Type B pancreatic cell (in vitro differentiated cells): ENCODE results near the gene MSI2. TPM values are rescaled to one million over a fixed set of nuclear protein-coding genes. Genes with fewer than 3 reads are reported as not detected.

ENCODE experiments used
- DNase-seq: peaks from one replicate; pipeline ENCODE4 v3.0.0; 2021; ENCODE audit warnings: mixed read lengths; ENCODE audit not compliant: unreplicated experiment; ENCODE audit errors: extremely low spot score
- H3K27ac Mint-ChIP-seq: 2 replicates; pipeline ENCODE4 v1.8.0; 2021; ENCODE audit warnings: mild to moderate bottlenecking, mixed read lengths
- H3K27me3 Mint-ChIP-seq: 2 replicates; pipeline ENCODE4 v1.8.0; 2021; ENCODE audit warnings: mixed read lengths
- H3K36me3 Mint-ChIP-seq: 2 replicates; pipeline ENCODE4 v1.8.0; 2021; ENCODE audit warnings: mixed read lengths
- H3K4me1 Mint-ChIP-seq: one replicate; pipeline ENCODE4 v1.8.0; 2021; ENCODE audit warnings: mixed read lengths; ENCODE audit not compliant: unreplicated experiment
- H3K4me3 Mint-ChIP-seq: 2 replicates; pipeline ENCODE4 v1.8.0; 2021; ENCODE audit warnings: mild to moderate bottlenecking, mixed read lengths
- H3K9me3 Mint-ChIP-seq: 2 replicates; pipeline ENCODE4 v1.8.0; 2021; ENCODE audit warnings: mixed read lengths
- total RNA-seq: library from RNA; stranded (reverse); gene quantifications from 2 replicates; pipeline ENCODE4 v1.2.1, GENCODE V29; 2021; ENCODE audit warnings: low replicate concordance
- TF ChIP-seq, protein P1 (sequence below): fragments of 200-600 bp; sonication (generic); conservative IDR thresholded peaks from 2 replicates; pipeline ENCODE4 v1.5.0; 2021; ENCODE audit warnings: antibody characterized with exemption, mild to moderate bottlenecking

The MSI2 gene
- total RNA-seq, 1 donor from 2014 or later: 158 TPM

DNA sequence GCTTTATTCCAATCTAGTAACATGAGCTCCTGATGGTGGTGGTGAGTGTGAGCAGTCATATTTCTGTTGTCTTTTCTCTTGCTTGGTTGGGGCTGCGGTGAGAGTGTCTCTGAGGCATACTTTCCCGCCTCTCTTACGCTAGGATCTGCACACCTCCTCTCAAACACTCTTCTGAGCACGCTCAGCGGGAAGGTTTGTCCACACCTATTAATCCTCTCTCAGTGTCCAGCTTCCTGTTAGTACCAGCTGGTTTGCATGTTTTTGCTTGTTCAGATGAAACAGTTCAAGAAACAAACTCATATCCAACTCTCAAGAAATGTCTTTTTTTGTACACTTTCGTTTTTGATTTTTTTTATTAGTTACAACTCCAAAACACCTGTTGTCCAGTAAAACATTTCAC, 399.2 kb downstream of the MSI2 start:
- TF ChIP-seq, protein P1, sequence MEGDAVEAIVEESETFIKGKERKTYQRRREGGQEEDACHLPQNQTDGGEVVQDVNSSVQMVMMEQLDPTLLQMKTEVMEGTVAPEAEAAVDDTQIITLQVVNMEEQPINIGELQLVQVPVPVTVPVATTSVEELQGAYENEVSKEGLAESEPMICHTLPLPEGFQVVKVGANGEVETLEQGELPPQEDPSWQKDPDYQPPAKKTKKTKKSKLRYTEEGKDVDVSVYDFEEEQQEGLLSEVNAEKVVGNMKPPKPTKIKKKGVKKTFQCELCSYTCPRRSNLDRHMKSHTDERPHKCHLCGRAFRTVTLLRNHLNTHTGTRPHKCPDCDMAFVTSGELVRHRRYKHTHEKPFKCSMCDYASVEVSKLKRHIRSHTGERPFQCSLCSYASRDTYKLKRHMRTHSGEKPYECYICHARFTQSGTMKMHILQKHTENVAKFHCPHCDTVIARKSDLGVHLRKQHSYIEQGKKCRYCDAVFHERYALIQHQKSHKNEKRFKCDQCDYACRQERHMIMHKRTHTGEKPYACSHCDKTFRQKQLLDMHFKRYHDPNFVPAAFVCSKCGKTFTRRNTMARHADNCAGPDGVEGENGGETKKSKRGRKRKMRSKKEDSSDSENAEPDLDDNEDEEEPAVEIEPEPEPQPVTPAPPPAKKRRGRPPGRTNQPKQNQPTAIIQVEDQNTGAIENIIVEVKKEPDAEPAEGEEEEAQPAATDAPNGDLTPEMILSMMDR: no peak
- H3K36me3 Mint-ChIP-seq: peaks cover 39% of the 10 kb centered on the region
- H3K27me3 Mint-ChIP-seq: no peaks in the 10 kb centered on the region
- H3K27ac Mint-ChIP-seq: no peak overlapping the region
- H3K4me3 Mint-ChIP-seq: no peak overlapping the region
- peaks cover 5% of the 10 kb centered on the region for H3K4me1 Mint-ChIP-seq
- no peak for DNase-seq
- H3K9me3 Mint-ChIP-seq: no peaks in the 10 kb centered on the region

DNA sequence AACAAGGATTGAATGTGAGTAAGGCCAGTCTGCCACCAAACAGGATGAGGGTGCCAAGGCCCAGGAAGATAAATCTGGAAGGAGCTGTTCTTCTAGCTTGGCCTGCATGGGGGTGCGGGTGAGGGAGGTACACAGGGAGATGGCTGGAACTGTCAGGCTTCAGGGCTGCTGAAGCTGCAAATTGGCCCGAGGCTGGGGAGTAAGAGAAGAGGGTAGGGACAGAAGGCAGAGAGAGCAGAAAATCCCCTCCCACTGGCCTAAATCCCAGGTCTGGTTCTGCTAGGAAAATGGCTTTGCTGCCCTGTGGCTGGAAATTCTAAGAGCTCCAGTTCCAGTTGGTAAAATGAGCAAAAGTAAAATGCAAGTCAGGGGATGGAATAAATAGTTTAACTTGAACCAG, 400.9 kb downstream of the MSI2 start:
- Mint-ChIP-seq H3K4me3 (no peak overlapping the region), H3K36me3 (peaks cover 34% of the 10 kb centered on the region), H3K27me3 (no peaks in the 10 kb centered on the region), H3K9me3 (no peaks in the 10 kb centered on the region), H3K4me1 (peaks cover 11% of the 10 kb centered on the region), H3K27ac (peak overlapping the region; percentile 19)
- DNase-seq: no peak
- TF ChIP-seq, protein P1: no peak

DNA sequence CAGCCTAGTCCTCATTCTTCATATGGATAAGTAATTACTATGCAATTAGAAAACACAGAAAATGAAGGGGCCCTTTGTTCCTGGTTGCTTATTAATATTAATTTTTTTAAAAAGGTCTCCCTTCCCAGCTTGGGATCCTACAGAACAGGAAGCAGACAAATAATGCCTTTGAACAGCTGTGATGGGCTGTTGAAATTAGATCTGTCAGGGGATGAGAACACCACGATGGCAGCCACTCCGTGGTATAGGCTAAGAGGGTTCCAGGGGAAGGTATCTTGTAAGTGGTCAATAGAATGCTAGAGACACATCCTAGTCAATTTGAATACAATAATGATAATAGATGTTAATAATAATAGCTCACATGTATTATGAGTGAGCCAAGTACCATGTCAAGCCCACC, 405.7 kb downstream of the MSI2 start:
- Mint-ChIP-seq H3K27me3 (no peaks in the 10 kb centered on the region), H3K4me1 (peaks cover 47% of the 10 kb centered on the region), H3K27ac (no peak overlapping the region), H3K9me3 (no peaks in the 10 kb centered on the region), H3K36me3 (peaks cover 15% of the 10 kb centered on the region), H3K4me3 (no peak overlapping the region)
- no peak for DNase-seq
- TF ChIP-seq, protein P1: no peak

DNA sequence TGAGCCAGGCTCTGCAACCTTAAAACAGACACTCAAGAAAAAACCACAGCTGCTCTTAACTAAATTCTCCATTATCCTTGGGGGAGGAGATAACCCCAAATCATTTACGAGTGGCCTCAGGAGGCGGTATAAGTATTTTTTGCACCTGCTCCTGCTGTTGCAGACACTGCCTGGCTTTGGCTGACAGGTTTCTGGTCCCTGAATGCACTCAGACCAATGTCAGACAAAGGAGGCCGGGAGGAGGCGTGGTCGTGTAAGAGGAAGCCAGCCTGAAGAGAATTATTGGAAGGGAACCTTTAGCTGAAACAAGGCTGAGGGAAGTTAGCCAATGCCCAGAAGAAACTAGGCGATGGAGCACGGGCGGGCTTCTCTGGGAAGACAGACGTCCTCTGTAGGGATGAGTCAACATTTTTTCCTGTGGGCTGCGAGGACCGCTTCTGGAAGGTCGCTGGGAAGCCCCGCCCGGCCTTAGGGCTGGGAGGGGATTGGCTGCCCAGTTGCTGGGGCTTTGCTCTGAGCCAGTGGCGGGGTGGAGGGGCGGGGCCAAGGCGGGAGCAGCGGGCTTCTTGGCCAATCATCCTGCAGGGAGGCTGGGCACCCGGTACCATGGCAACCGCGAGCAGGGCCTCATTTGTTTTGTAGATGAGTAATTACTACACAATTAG, 406.5 kb downstream of the MSI2 start:
- Mint-ChIP-seq H3K27ac (peak overlapping the region; percentile 80), H3K9me3 (no peaks in the 10 kb centered on the region), H3K4me1 (peaks cover 47% of the 10 kb centered on the region), H3K36me3 (peaks cover 8% of the 10 kb centered on the region), H3K27me3 (no peaks in the 10 kb centered on the region), H3K4me3 (peak overlapping the region; percentile 85)
- TF ChIP-seq, protein P1: no peak
- DNase-seq: peak; percentile 91

DNA sequence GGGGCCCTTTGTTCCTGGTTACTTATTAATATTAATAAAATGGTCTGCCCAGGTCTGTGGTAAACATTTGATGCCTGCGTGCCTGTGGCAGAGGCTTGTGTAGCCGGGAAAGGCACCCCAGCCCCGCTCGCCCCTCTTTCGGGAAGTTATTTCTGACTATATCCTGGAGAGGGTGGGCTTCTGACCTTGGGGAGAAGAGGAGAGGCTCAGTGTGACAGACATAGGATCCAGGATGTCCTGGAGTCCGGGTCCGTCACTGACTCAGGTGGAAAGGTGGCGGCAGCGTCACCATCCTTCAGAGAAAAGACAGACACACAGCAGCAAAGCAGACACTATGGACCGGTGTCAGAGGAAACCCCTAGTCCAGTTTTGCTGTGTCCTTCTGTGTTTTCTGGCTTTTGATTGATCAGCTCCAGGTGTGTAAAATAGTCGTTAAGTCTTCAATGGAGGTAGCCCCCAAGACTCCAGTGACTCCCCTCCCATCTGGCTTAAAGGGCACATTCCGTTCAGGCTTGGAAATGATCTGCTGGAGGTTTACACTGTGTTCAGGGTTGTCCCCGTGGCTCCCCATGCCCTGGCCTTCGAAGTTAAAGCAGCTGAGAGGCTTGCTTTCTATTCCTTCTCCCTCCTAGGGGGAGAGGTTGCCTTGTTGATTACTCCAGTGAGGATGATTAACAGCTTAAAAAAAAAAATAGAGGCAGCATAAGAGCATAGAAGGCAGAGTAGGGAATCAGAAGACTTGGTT, 407.2 kb downstream of the MSI2 start:
- H3K36me3 Mint-ChIP-seq: peaks cover 12% of the 10 kb centered on the region
- peak overlapping the region; percentile 61 for H3K4me3 Mint-ChIP-seq
- H3K4me1 Mint-ChIP-seq: peaks cover 49% of the 10 kb centered on the region
- no peaks in the 10 kb centered on the region for H3K27me3 Mint-ChIP-seq
- TF ChIP-seq, protein P1: no peak
- H3K9me3 Mint-ChIP-seq: no peaks in the 10 kb centered on the region
- H3K27ac Mint-ChIP-seq: peak overlapping the region; percentile 80
- no peak for DNase-seq
